ENCODE results near the gene AFAP1L2.

DNA sequence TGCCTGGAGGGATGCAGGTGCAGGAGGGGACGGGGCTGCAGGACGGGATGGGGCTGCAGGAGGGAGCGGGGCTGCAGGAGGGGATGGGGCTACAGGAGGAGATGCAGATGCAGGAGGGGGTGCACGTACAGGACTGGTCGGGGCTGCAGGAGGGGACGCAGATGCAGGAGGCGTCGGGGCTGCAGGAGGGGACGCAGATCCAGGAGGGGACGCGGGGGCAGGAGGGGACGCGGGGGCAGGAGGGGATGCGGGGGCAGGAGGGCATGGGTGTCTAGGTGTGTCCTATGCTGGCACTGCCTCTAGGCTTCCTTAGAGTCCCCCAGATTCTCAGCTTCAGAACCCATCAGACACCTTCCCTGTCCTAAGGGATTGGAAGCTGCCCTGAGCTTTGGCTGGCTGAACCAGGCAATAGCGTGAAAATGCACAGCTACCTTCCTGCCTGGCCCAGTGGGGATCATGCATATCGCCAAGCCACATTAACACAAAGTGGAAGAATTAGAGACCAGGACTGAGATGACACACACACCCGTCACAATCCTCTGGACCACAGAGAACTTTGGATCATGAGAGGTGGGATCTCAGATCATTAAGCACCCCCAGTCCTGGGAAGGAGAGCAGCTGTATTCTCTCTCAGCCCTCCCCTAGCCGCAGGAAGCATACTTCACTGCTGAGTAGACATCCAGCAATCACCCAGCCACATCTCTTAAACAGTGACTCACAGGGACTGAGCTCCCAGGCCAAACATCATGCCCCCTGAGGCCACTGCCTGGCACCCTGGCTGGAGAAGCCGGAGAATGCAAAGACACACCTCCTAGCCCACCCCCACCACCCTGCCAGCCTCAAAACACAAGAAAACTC, 98.0 kb downstream of the AFAP1L2 start:
- TF ChIP-seq, protein P1, sequence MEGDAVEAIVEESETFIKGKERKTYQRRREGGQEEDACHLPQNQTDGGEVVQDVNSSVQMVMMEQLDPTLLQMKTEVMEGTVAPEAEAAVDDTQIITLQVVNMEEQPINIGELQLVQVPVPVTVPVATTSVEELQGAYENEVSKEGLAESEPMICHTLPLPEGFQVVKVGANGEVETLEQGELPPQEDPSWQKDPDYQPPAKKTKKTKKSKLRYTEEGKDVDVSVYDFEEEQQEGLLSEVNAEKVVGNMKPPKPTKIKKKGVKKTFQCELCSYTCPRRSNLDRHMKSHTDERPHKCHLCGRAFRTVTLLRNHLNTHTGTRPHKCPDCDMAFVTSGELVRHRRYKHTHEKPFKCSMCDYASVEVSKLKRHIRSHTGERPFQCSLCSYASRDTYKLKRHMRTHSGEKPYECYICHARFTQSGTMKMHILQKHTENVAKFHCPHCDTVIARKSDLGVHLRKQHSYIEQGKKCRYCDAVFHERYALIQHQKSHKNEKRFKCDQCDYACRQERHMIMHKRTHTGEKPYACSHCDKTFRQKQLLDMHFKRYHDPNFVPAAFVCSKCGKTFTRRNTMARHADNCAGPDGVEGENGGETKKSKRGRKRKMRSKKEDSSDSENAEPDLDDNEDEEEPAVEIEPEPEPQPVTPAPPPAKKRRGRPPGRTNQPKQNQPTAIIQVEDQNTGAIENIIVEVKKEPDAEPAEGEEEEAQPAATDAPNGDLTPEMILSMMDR (IDR thresholded peaks at IDR 0.05; ENCODE audit: insufficient read depth, low read length, poor library complexity, severe bottlenecking), result no peak
- TF ChIP-seq EZH2phosphoT487 (conservative IDR thresholded peaks at IDR 0.05; ENCODE audit: low read length), result no peak

All from SU-DHL-6 (cell line).